Measurements from ENCODE around the gene ALOX5AP. TPM values are rescaled to one million over a fixed set of nuclear protein-coding genes. Genes with fewer than 3 reads are reported as not detected.
A peak's percentile ranks its signal among the peaks of the same experiment; 100 is the strongest.

ALOX5AP gene
- total and polyA plus RNA-seq, 4 donors = 3.5 to 6.7 (median 4.1) TPM

GRCh38 chr13:30692113-30692512 is 43.2 kb upstream of the ALOX5AP start:
- no peak for DNase-seq (ENCODE audit: low spot score)

DNA sequence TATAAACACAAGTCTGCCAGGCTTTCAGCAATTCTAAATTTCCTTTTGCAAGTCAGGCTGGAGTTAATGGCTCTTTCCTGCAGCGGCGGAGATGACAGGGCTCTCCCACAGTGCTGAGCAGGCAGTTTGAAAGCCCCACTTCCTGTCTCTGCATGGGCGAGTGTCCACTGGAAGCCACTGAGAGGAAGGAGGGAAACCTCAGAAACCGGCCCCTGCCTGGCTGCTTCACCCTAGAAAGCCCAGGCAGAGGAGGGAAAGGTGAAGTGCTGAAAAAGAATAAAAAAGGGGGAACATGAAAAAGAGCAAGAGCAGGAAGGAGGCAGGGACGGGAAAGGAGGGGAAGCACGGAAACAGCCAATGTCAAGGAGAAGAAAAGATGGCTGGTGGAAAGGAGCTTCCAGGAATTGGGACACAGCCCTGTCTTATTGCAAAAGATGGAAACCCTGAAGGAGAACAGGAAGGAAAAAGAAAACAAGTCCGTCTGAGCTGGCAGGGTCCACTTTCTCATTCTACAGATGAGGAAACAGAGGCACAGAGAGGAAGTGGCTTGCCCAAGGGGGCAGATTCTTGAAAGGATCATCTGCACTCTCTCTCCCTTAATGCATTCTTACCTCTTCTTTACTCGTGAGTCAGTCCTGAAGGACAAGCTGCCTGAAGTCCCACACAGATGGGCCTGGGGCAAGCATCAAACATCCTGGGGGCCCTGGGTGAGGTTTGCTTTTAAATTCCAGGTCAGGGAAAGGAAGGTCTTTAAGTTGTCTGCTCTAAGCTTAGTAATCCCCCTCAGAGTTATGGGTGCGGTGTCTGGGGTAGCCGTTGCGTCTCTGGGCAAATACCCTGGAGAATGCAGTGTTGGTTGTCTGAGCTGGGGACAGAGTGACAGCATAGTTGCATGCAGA is 38.8 kb upstream of the ALOX5AP start:
- 46% methylated on average over 11 of the region's 11 CpGs for WGBS
- Histone ChIP-seq H3K4me1 (ENCODE audit: control insufficient read depth in 4 of 4, insufficient read depth in 4 of 4, low read length in 3 of 4) (peaks cover 0 to 9% (median 0%) of the 10 kb centered on the region in 4 donors), H3K36me3 (ENCODE audit: control insufficient read depth in 4 of 4, insufficient read depth in 3 of 4, low read depth in 1 of 4, low read length in 3 of 4) (no peaks in the 10 kb centered on the region), H3K27me3 (ENCODE audit: control insufficient read depth in 4 of 4, insufficient read depth in 4 of 4, low read length in 3 of 4) (no peaks in the 10 kb centered on the region), H3K9ac (ENCODE audit: low read depth in 1 of 2, low read length in 2 of 2) (no peak overlapping the region), H3K9me3 (ENCODE audit: control insufficient read depth in 4 of 4, low read length in 3 of 4) (no peaks in the 10 kb centered on the region), H3K27ac (ENCODE audit: low read depth in 1 of 2, low read length in 2 of 2) (no peak overlapping the region), H3K4me3 (ENCODE audit: low read depth in 1 of 3, low read length in 3 of 3) (no peak overlapping the region)
- DNase-seq (ENCODE audit: low spot score) = no peak
- no peak for TF ChIP-seq JUND (IDR thresholded peaks at IDR 0.05)
- no peak for TF ChIP-seq CTCF (IDR thresholded peaks at IDR 0.05; ENCODE audit: low read depth, low read length, missing input control)
- no peak for TF ChIP-seq EGR1 (IDR thresholded peaks at IDR 0.05; ENCODE audit: low read depth in 2 of 2)
- TF ChIP-seq RXRA (IDR thresholded peaks at IDR 0.05) = no peak
- TF ChIP-seq FOXA1 (IDR thresholded peaks at IDR 0.05) = no peak
- no peak for TF ChIP-seq NR2F2 (IDR thresholded peaks at IDR 0.05)
- no peak for TF ChIP-seq ATF3 (IDR thresholded peaks at IDR 0.05)
- TF ChIP-seq, protein P1, sequence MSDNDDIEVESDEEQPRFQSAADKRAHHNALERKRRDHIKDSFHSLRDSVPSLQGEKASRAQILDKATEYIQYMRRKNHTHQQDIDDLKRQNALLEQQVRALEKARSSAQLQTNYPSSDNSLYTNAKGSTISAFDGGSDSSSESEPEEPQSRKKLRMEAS (IDR thresholded peaks at IDR 0.05) = peak; percentile 38

More at GRCh38 chr13:30692113-30692512, 43.2 kb upstream of the ALOX5AP start:
- 92% methylated on average over 1 of the region's 1 CpG for WGBS
- no peak for TF ChIP-seq SP1 (IDR thresholded peaks at IDR 0.05)
- TF ChIP-seq ATF3 (IDR thresholded peaks at IDR 0.05) = no peak
- no peak for TF ChIP-seq RXRA (IDR thresholded peaks at IDR 0.05)
- no peak for TF ChIP-seq ZBTB33 (IDR thresholded peaks at IDR 0.05)
- TF ChIP-seq TAF1 (conservative IDR thresholded peaks at IDR 0.05) = no peak
- no peak for TF ChIP-seq HNF4A (conservative IDR thresholded peaks at IDR 0.05)
- TF ChIP-seq, protein P1 (IDR thresholded peaks at IDR 0.05) = no peak
- no peak for TF ChIP-seq GABPA (IDR thresholded peaks at IDR 0.05 in 1 of 2, conservative IDR thresholded peaks at IDR 0.05 in 1 of 2)
- no peak for TF ChIP-seq NR2F2 (IDR thresholded peaks at IDR 0.05)
- TF ChIP-seq HNF4G (IDR thresholded peaks at IDR 0.05) = no peak
- TF ChIP-seq RAD21 (IDR thresholded peaks at IDR 0.05) = no peak
- Histone ChIP-seq H3K27ac (ENCODE audit: low read depth in 1 of 2, low read length in 2 of 2) (no peak overlapping the region), H3K27me3 (ENCODE audit: control insufficient read depth in 4 of 4, insufficient read depth in 4 of 4, low read length in 3 of 4) (no peaks in the 10 kb centered on the region), H3K4me1 (ENCODE audit: control insufficient read depth in 4 of 4, insufficient read depth in 4 of 4, low read length in 3 of 4) (peaks cover 0 to 4% (median 0%) of the 10 kb centered on the region in 4 donors), H3K9me3 (ENCODE audit: control insufficient read depth in 4 of 4, low read length in 3 of 4) (no peaks in the 10 kb centered on the region), H3K36me3 (ENCODE audit: control insufficient read depth in 4 of 4, insufficient read depth in 3 of 4, low read depth in 1 of 4, low read length in 3 of 4) (no peaks in the 10 kb centered on the region), H3K9ac (ENCODE audit: low read depth in 1 of 2, low read length in 2 of 2) (no peak overlapping the region), H3K4me3 (ENCODE audit: low read depth in 1 of 3, low read length in 3 of 3) (no peak overlapping the region)

Measured in liver (tissue), 9 donors.